GM10248 (cell line): Measurements from ENCODE around the gene HAGHL.
"Not testable (repeated sequence)": the region's sequence is repeated elsewhere in the genome, so short reads cannot be mapped to it uniquely, and the experiment has no call there.

ENCODE experiments used
- CTCF ChIA-PET: fragments of 300-600 bp; sonication (Branson Sonifier 250); formaldehyde crosslinking; extraction: SDS; loops from one replicate; lab custom pipeline; 2021; ENCODE audit warnings: antibody characterized with exemption; lab: Yijun Ruan, JAX
- POLR2A ChIA-PET: fragments of 350-650 bp; sonication (Branson Sonifier 250); formaldehyde crosslinking; extraction: SDS; loops from one replicate; lab custom pipeline; 2020; ENCODE audit warnings: antibody characterized with exemption; lab: Yijun Ruan, JAX
- DNase-seq: peaks from one replicate; pipeline ENCODE4 v3.0.0; 2012; ENCODE audit errors: extremely low spot score
- CTCF ChIP-seq: IDR thresholded peaks from 2 replicates; pipeline ENCODE4 v1.5.1; 2012; ENCODE audit warnings: mild to moderate bottlenecking, low read depth; ENCODE audit errors: extremely low read depth, missing control alignments, control extremely low read depth

HAGHL gene

GRCh38 chr16:711548-712320 lies 15.2 kb upstream of the HAGHL start:
- peak; percentile 91 for TF ChIP-seq CTCF
- peak; percentile 91 for DNase-seq
- POLR2A ChIA-PET, result no interaction called here
- CTCF ChIA-PET, result interaction anchor here (0.7 to 8.3 kb wide), 21 partner anchors 9 to 485 kb away, joined by 3 to 169 read pairs (median 4); partner anchors contain the start of genes ANTKMT, CCDC78, CHTF18 and CIAO3

GRCh38 chr16:712740-713250 lies 14.1 kb upstream of the HAGHL start:
- DNase-seq, POLR2A ChIA-PET: not testable (repeated sequence)
- TF ChIP-seq CTCF, result peak; percentile 28
- CTCF ChIA-PET, result interaction anchor here (0.7 to 8.3 kb wide), 20 partner anchors 10 to 484 kb away, joined by 3 to 169 read pairs (median 4); partner anchors contain the start of genes ANTKMT, CCDC78, CHTF18 and CIAO3

- no peak for TF ChIP-seq CTCF
- CTCF ChIA-PET, result interaction anchor here (1.4 to 8.3 kb wide), 5 partner anchors 9 to 70 kb away, joined by 3 to 169 read pairs (median 6); partner anchors contain the start of genes ANTKMT, CCDC78, CHTF18 and CIAO3
- POLR2A ChIA-PET, result no interaction called here
- DNase-seq, result no peak
These were observed 12.8 kb upstream of the HAGHL start for GRCh38 chr16:714079-714478.

- DNase-seq, result peak; percentile 92
- ChIA-PET CTCF (interaction anchor here (1.0 to 8.3 kb wide), 10 partner anchors 11 to 388 kb away, joined by 3 to 169 read pairs (median 4); partner anchors contain the start of genes CCDC78, CHTF18, CIAO3 and HAGHL), POLR2A (interaction anchor here (1.8 kb wide), 1 partner anchor 74 kb away, joined by 5 read pairs; the partner anchor contains the start of genes CHTF18 and RPUSD1)
- TF ChIP-seq CTCF, result no peak
These were observed 12.1 kb upstream of the HAGHL start, which contains the start of gene METRN for GRCh38 chr16:714558-715476. TSS of gene METRN (plus strand) at chr16:715118. CDS start at chr16:715290, 172 bp downstream.

- DNase-seq, result no peak
- ChIA-PET CTCF (interaction anchor here (0.7 to 8.3 kb wide), 11 partner anchors 9 to 388 kb away, joined by 3 to 169 read pairs (median 5); partner anchors contain the start of genes CCDC78, CHTF18, CIAO3 and HAGHL), POLR2A (interaction anchor here (1.8 kb wide), 1 partner anchor 73 kb away, joined by 5 read pairs; the partner anchor contains the start of genes CHTF18 and RPUSD1)
- TF ChIP-seq CTCF, result peak; percentile 35
These were observed 11.3 kb upstream of the HAGHL start for GRCh38 chr16:715477-716199.
